GM12801 (cell line): ENCODE measurements around the gene METTL24.

ENCODE experiments used
- TF ChIP-seq, protein P1 (sequence below): IDR thresholded peaks from one replicate; pipeline ENCODE4 v1.5.1; 2011; ENCODE audit warnings: control low read depth; ENCODE audit not compliant: insufficient read length; ENCODE audit errors: extremely low read depth

Gene METTL24

DNA sequence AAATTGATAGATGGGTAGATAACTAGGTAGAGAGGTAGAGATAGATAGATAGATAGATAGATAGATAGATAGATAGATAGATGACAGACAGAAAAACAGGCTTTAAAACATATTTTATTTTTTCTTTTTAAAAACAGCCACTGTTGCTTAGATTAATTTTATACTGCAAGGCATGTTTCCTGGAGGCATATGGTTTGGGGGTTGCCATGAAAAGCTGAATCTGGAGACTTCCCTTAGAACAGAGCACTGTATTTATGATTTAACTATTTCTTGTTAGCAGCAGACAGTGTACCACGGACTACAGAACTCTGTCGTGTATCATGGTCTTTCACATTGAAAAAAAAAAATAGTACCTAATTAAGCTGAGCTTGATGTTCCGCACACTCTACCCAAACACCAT, 38.8 kb downstream of the METTL24 start:
- TF ChIP-seq, protein P1, sequence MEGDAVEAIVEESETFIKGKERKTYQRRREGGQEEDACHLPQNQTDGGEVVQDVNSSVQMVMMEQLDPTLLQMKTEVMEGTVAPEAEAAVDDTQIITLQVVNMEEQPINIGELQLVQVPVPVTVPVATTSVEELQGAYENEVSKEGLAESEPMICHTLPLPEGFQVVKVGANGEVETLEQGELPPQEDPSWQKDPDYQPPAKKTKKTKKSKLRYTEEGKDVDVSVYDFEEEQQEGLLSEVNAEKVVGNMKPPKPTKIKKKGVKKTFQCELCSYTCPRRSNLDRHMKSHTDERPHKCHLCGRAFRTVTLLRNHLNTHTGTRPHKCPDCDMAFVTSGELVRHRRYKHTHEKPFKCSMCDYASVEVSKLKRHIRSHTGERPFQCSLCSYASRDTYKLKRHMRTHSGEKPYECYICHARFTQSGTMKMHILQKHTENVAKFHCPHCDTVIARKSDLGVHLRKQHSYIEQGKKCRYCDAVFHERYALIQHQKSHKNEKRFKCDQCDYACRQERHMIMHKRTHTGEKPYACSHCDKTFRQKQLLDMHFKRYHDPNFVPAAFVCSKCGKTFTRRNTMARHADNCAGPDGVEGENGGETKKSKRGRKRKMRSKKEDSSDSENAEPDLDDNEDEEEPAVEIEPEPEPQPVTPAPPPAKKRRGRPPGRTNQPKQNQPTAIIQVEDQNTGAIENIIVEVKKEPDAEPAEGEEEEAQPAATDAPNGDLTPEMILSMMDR, result no peak

DNA sequence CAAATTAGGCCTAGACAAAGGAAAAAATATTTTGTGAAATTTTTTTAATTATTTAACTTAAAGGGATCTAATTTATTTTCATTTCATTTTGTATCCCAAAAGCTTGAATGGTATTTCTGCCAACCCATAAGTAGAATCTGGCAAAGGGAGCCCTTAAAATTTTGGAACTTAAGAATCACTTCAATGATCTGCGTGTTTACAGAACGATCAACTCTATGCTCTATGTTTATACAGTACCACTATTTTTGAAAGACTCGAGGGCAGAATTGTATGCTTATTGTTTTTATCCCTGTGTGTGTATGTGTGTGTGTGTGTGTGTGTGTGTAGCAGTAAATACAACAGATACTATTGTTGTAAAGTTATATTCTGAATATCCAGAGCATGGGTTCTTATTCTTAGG, 39.2 kb downstream of the METTL24 start:
- TF ChIP-seq, protein P1, result no peak

DNA sequence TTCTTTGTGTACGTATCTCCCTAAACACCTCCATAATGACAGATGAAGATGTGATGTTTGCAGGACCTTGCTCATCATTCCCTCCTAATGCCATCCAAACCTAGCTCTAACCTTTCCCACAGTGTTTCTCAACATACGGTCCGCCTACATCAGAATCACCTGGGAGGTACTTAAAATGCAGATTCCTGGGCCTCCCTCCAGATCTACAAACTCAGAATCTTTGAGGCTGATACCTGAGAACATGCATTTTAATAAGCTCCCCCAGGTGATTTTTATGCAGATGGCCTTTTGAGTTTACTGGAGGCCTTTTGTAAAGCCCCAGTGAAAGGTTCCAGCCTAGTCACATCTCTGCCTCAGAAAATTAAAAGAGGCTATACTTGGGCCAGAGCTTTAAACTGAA, 40.5 kb downstream of the METTL24 start:
- TF ChIP-seq, protein P1, result no peak

DNA sequence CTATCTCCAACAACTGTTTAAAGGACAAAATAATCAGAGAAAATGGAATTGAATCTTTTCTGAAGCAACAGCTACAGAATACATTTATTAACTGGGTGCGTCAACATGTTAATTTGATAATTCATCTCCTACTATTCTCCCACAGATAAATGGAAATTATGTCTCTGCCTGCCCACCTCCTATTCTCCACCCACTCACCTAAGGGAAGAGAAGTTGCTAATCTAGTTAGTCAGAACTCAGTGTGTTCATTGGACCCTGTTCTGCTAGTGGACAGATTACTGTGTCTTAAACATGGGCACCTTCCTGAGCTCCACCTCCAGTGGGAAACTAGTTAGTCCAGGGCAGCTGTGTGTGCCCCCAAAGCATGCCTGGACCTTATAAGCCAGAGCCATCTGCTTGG, 41.0 kb downstream of the METTL24 start:
- TF ChIP-seq, protein P1, result no peak

DNA sequence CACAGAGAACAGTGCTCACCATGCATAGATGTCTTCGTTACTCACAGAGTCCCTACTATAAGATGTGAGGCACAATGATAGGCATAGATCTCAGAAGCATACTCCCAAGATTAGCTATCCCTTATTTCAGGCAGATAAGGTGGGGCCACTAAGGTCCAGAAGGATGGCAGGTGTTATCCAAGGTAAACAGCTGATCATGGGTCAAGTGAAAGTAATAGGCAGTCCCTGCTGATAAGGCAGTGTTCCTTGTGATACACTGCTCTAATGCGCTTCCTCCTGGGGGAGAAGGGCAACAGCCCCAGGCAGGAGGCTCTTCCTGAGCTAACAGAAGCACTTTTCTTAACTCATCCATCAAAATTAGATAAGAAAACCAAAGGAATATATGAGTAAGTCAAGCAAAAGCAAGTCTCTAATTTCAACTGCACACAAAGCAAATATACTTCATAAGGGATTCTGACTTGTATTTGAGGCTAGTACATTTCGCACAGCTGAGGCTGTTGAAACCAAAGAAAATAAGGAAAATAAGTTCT, 42.2 kb downstream of the METTL24 start:
- TF ChIP-seq, protein P1, result no peak

DNA sequence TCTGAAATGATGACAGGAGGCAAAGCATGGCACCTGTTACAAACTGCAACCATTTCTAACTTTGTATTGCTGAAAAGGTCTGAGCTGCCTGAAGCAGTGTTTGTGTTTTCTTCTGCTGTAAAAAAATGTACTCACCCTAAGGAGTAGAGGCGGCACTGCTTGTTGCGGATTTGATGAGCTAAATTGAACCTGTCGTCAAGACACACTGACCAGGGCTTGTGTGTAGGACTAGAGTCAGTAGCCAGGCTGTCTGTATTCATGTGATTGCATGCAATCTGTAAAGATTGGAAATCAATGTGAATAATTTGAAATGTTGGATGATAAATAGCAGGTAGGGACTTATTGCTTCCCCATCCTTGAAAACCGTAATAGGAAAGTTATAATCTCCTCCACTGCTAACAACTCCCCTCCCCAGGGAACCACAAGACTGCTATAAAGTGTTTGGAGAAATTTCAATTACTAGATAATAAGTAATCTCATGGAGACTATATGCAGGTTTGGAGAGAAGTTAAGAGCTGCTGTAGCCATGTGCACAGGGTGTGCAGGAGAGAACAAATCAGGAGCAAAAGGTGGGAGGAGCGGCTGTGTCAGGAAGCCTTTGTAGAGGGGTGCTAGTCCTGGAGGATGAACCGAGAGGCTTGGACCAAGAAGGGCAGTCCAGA, 42.8 kb downstream of the METTL24 start:
- TF ChIP-seq, protein P1, result no peak

DNA sequence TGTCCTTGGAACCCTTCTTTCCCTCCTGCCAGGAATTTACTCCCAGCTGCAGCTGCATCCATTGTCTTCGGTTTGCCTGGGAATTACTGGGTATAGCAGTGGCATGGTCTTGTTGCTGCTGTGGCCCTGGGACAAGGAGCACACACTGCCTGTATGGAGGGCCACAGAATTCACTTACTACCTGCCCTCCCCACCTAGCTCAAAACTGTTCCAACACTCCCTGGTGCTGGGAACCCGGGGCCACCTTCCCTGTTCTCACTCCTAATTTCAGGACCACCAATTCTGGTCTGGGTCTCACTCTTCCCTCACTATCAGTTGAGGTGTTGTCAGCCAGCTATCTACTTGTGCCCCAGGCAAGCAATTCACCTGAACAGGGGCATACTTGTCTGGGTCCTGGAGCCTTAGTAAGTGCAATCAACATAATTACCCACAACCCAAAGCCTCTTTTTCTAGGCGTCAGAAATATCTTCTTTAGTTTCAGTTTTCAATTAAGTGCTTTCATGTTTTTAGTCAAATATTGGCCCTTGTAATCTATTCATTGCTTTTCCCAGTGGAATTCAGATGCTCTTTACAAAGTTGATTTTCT, 47.2 kb downstream of the METTL24 start:
- TF ChIP-seq, protein P1, result no peak
